A549 (cell line): ENCODE data around the gene SLCO4A1.

Experiments
- BHLHE40 ChIP-seq: IDR thresholded peaks from 2 replicates; pipeline ENCODE4 v1.6.1; 2012; ENCODE audit warnings: low read depth, low read length, inconsistent platforms
- HDAC2 ChIP-seq: fragments of 200-600 bp; sonication (generic); IDR thresholded peaks from 2 replicates; pipeline ENCODE4 v1.6.1; 2016
- MAFK ChIP-seq: fragments of 450-650 bp; IDR thresholded peaks from 2 replicates; pipeline ENCODE4 v1.6.1; 2014; ENCODE audit not compliant: partially characterized antibody
- MAX ChIP-seq: IDR thresholded peaks from 2 replicates; pipeline ENCODE4 v1.6.1; 2012
- MAZ ChIP-seq: fragments of 150-350 bp; IDR thresholded peaks from 2 replicates; pipeline ENCODE4 v1.6.1; 2014; ENCODE audit warnings: antibody characterized with exemption, low read depth, low read length, borderline replicate concordance
- PHF8 ChIP-seq: fragments of 200-600 bp; sonication (generic); IDR thresholded peaks from 2 replicates; pipeline ENCODE4 v1.6.1; 2016; ENCODE audit warnings: low read depth, mild to moderate bottlenecking, antibody characterized with exemption, moderate library complexity, borderline replicate concordance
- POLR2A ChIP-seq: IDR thresholded peaks from 2 replicates; pipeline ENCODE4 v1.6.1; 2012; ENCODE audit warnings: mild to moderate bottlenecking, low read length
- RAD21 ChIP-seq, 2 experiments: fragments of >200 bp in 1 of 2; sonication (Bioruptor Twin) in 1 of 2; formaldehyde crosslinking in 1 of 2; IDR thresholded peaks in 1 of 2; conservative IDR thresholded peaks in 1 of 2; 2 replicates in 1 of 2; 3 replicates in 1 of 2; pipeline ENCODE4 v1.6.1; 2012 to 2018; ENCODE audit warnings: inconsistent platforms in 1 of 2
- RCOR1 ChIP-seq: fragments of 150-350 bp; IDR thresholded peaks from 2 replicates; pipeline ENCODE4 v1.6.1; 2014; ENCODE audit warnings: antibody characterized with exemption, low read length, low read depth
- SMC3 ChIP-seq: fragments of >200 bp; sonication (Bioruptor Twin); formaldehyde crosslinking; IDR thresholded peaks from 3 replicates; pipeline ENCODE4 v1.6.1; 2018; ENCODE audit warnings: inconsistent platforms
- ZSCAN20 ChIP-seq: fragments of 250-450 bp; sonication (Bioruptor Pico); IDR thresholded peaks from 2 replicates; pipeline ENCODE4 v1.8.0; 2022; ENCODE audit warnings: mild to moderate bottlenecking, moderate library complexity
- TF ChIP-seq, protein P1 (sequence below): fragments of >200 bp; sonication (Bioruptor Twin); formaldehyde crosslinking; IDR thresholded peaks from 3 replicates; pipeline ENCODE4 v1.5.1; 2016
- TF ChIP-seq, protein P2 (sequence below): fragments of 250-450 bp; sonication (Bioruptor Pico); IDR thresholded peaks from 2 replicates; pipeline ENCODE4 v1.5.0; 2020; ENCODE audit warnings: low read depth, mild to moderate bottlenecking, moderate library complexity
- TF ChIP-seq, protein P3 (sequence below): fragments of >200 bp; sonication (Bioruptor Twin); formaldehyde crosslinking; IDR thresholded peaks from 3 replicates; pipeline ENCODE4 v1.6.1; 2016

DNA sequence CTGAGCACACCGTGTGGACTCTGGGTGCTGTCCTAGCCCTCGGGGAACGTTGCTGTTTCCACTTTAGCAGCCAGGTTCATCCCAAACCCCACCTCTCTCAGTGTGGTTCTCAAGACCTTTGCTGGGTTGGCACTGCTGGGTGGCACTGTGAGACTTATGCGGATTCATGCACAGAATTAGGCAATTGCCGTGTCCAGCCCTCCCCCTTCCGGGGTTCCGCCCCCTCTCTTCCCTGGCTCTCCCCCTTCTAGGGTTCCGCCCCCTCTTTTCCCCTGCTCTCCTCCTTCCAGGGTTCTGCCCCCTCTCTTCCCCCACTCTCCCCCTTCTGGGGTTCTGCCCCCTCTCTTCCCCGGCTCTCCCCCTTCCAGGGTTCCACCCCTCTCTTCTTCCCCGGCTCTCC is 39.8 kb upstream of the SLCO4A1 start:
- TF ChIP-seq POLR2A (no peak), RCOR1 (no peak), RAD21 (conservative IDR thresholded peaks at IDR 0.05 in 1 of 2, IDR thresholded peaks at IDR 0.05 in 1 of 2) (no peak), SMC3 (no peak), PHF8 (no peak), MAX (no peak), MAFK (no peak), BHLHE40 (no peak), MAZ (no peak), HDAC2 (no peak), ZSCAN20 (CRISPR knock-in tag) (no peak)
- TF ChIP-seq, protein P1, sequence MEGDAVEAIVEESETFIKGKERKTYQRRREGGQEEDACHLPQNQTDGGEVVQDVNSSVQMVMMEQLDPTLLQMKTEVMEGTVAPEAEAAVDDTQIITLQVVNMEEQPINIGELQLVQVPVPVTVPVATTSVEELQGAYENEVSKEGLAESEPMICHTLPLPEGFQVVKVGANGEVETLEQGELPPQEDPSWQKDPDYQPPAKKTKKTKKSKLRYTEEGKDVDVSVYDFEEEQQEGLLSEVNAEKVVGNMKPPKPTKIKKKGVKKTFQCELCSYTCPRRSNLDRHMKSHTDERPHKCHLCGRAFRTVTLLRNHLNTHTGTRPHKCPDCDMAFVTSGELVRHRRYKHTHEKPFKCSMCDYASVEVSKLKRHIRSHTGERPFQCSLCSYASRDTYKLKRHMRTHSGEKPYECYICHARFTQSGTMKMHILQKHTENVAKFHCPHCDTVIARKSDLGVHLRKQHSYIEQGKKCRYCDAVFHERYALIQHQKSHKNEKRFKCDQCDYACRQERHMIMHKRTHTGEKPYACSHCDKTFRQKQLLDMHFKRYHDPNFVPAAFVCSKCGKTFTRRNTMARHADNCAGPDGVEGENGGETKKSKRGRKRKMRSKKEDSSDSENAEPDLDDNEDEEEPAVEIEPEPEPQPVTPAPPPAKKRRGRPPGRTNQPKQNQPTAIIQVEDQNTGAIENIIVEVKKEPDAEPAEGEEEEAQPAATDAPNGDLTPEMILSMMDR = no peak
- TF ChIP-seq, protein P2, sequence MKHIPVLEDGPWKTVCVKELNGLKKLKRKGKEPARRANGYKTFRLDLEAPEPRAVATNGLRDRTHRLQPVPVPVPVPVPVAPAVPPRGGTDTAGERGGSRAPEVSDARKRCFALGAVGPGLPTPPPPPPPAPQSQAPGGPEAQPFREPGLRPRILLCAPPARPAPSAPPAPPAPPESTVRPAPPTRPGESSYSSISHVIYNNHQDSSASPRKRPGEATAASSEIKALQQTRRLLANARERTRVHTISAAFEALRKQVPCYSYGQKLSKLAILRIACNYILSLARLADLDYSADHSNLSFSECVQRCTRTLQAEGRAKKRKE (CRISPR knock-in tag) = no peak
- TF ChIP-seq, protein P3, sequence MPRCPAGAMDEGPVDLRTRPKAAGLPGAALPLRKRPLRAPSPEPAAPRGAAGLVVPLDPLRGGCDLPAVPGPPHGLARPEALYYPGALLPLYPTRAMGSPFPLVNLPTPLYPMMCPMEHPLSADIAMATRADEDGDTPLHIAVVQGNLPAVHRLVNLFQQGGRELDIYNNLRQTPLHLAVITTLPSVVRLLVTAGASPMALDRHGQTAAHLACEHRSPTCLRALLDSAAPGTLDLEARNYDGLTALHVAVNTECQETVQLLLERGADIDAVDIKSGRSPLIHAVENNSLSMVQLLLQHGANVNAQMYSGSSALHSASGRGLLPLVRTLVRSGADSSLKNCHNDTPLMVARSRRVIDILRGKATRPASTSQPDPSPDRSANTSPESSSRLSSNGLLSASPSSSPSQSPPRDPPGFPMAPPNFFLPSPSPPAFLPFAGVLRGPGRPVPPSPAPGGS = no peak
